NCI-H345 (cell line): ENCODE results near the gene SDCCAG8.

ENCODE experiments used
- DNase-seq: peaks from one replicate; lab custom pipeline; 2025; lab: John Stamatoyannopoulos, UW

SDCCAG8 gene

GRCh38 chr1:243505986-243506689, 250.3 kb downstream of the SDCCAG8 start:
- DNase-seq = no peak

- peak; percentile 58 for DNase-seq
Observed at GRCh38 chr1:243507001-243507671, 251.3 kb downstream of the SDCCAG8 start.

GRCh38 chr1:243507672-243508302, 251.9 kb downstream of the SDCCAG8 start:
- no peak for DNase-seq

GRCh38 chr1:243508303-243508713, 252.5 kb downstream of the SDCCAG8 start:
- no peak for DNase-seq

GRCh38 chr1:243508943-243509342, 253.1 kb downstream of the SDCCAG8 start:
- DNase-seq = no peak

GRCh38 chr1:243510928-243511327, 255.1 kb downstream of the SDCCAG8 start:
- DNase-seq = no peak

- DNase-seq = no peak
Observed at GRCh38 chr1:243513726-243514491, 258.1 kb downstream of the SDCCAG8 start.

- DNase-seq = no peak
Observed at GRCh38 chr1:243514927-243515326, 259.1 kb downstream of the SDCCAG8 start.

- no peak for DNase-seq
Observed at GRCh38 chr1:243520831-243521230, 265.0 kb downstream of the SDCCAG8 start.

- DNase-seq = no peak
Observed at GRCh38 chr1:243523766-243524165, 267.9 kb downstream of the SDCCAG8 start.

GRCh38 chr1:243525085-243525487, 269.2 kb downstream of the SDCCAG8 start:
- no peak for DNase-seq

- no peak for DNase-seq
Observed at GRCh38 chr1:243526180-243526579, 270.3 kb downstream of the SDCCAG8 start.

- no peak for DNase-seq
Observed at GRCh38 chr1:243528459-243529121, 272.7 kb downstream of the SDCCAG8 start.

GRCh38 chr1:243529512-243529911, 273.7 kb downstream of the SDCCAG8 start:
- DNase-seq = no peak

- DNase-seq = no peak
Observed at GRCh38 chr1:243535014-243535413, 279.2 kb downstream of the SDCCAG8 start.

GRCh38 chr1:243539636-243540035, 283.8 kb downstream of the SDCCAG8 start:
- no peak for DNase-seq

- DNase-seq = no peak
Observed at GRCh38 chr1:243542739-243543415, 287.0 kb downstream of the SDCCAG8 start.

- no peak for DNase-seq
Observed at GRCh38 chr1:243543501-243543900, 287.7 kb downstream of the SDCCAG8 start.

- no peak for DNase-seq
Observed at GRCh38 chr1:243546457-243546856, 290.6 kb downstream of the SDCCAG8 start.

- no peak for DNase-seq
Observed at GRCh38 chr1:243547891-243548290, 292.1 kb downstream of the SDCCAG8 start.

GRCh38 chr1:243548516-243548915, 292.7 kb downstream of the SDCCAG8 start:
- DNase-seq = no peak
